SK-N-SH (cell line): ENCODE measurements around the gene GUCA2B.

Experiments used
- CTCF ChIP-seq: fragments of 200-600 bp; sonication (generic); IDR thresholded peaks from 2 replicates; pipeline ENCODE4 v1.6.1; 2017; ENCODE audit warnings: antibody characterized with exemption, mild to moderate bottlenecking, moderate library complexity
- EP300 ChIP-seq, 2 experiments: IDR thresholded peaks; 2 replicates each; pipeline versions ENCODE4 v1.4.0 to v1.6.1; 2012; ENCODE audit warnings: borderline replicate concordance in 1 of 2, low read depth in 1 of 2, low read length in 1 of 2
- FOXJ3 ChIP-seq: sonication (generic); formaldehyde crosslinking; IDR thresholded peaks from 2 replicates; pipeline ENCODE4 v1.5.1; 2020; ENCODE audit warnings: mild to moderate bottlenecking, missing genetic modification reagents
- REST ChIP-seq: IDR thresholded peaks from 2 replicates; pipeline ENCODE4 v1.6.1; 2012; ENCODE audit warnings: mild to moderate bottlenecking, low read depth, low read length, moderate library complexity
- TAF1 ChIP-seq: IDR thresholded peaks from 2 replicates; pipeline ENCODE4 v1.6.1; 2012; ENCODE audit warnings: low read depth, mild to moderate bottlenecking, low read length, moderate library complexity, borderline replicate concordance

GRCh38 chr1:42173961-42174735 is 20.9 kb downstream of the GUCA2B start:
- TF ChIP-seq FOXJ3 (CRISPR knock-in tag): no peak
- no peak for TF ChIP-seq TAF1
- no peak for TF ChIP-seq CTCF
- no peak for TF ChIP-seq EP300 (IDR thresholded peaks at IDR 0.05; ENCODE audit: borderline replicate concordance in 1 of 2, low read depth in 1 of 2, low read length in 1 of 2)
- TF ChIP-seq REST: no peak
